Right renal cortex interstitium (tissue), 3 donors: ENCODE data around the gene CCDC150. TPM values are rescaled to one million over a fixed set of nuclear protein-coding genes. Genes with fewer than 3 reads are reported as not detected.

Source experiments
- DNase-seq, 3 donors: peaks; one replicate each; pipeline ENCODE4 v3.0.0-alpha.2; 2013; ENCODE audit warnings: low read depth in 3 of 3, low spot score in 2 of 3
- polyA plus RNA-seq, 3 donors: library from polyadenylated mRNA; unstranded; fragments of 120-200 nt; gene quantifications; one replicate each; pipeline ENCODE4 v1.2.1, GENCODE V29; 2013; ENCODE audit not compliant: insufficient read length in 3 of 3

CCDC150 gene
- polyA plus RNA-seq, 3 donors: 19.7 to 22.7 (median 21.4) TPM

- no peak for DNase-seq
Measured at GRCh38 chr2:196758474-196759377, 119.2 kb downstream of the CCDC150 start.

- no peak for DNase-seq
Measured at GRCh38 chr2:196759378-196759706, 119.8 kb downstream of the CCDC150 start.

GRCh38 chr2:196767101-196767500, 127.6 kb downstream of the CCDC150 start:
- DNase-seq: no peak

Other genes starting within 250 kb of the CCDC150 start
- gene HECW2, start 46.2 kb upstream of the CCDC150 start, polyA plus RNA-seq: 10 to 100 TPM; 15.5 to 16.5 (median 16.4) TPM
- gene GTF3C3, start 160.0 kb downstream of the CCDC150 start, polyA plus RNA-seq: 10 to 100 TPM; 59.9 to 67.7 (median 60.3) TPM
- gene C2orf66, start 169.6 kb downstream of the CCDC150 start, polyA plus RNA-seq: under 1 TPM; 0.29 to 0.35 (median 0.31) TPM